T-helper 22 cell (primary cell): ENCODE results near the gene YKT6.

ENCODE experiments used
- DNase-seq: peaks from one replicate; pipeline ENCODE4 v3.0.0-alpha.2; 2020; ENCODE audit warnings: low read depth

Gene YKT6

GRCh38 chr7:44235066-44235465, 34.3 kb downstream of the YKT6 start:
- no peak for DNase-seq

DNA sequence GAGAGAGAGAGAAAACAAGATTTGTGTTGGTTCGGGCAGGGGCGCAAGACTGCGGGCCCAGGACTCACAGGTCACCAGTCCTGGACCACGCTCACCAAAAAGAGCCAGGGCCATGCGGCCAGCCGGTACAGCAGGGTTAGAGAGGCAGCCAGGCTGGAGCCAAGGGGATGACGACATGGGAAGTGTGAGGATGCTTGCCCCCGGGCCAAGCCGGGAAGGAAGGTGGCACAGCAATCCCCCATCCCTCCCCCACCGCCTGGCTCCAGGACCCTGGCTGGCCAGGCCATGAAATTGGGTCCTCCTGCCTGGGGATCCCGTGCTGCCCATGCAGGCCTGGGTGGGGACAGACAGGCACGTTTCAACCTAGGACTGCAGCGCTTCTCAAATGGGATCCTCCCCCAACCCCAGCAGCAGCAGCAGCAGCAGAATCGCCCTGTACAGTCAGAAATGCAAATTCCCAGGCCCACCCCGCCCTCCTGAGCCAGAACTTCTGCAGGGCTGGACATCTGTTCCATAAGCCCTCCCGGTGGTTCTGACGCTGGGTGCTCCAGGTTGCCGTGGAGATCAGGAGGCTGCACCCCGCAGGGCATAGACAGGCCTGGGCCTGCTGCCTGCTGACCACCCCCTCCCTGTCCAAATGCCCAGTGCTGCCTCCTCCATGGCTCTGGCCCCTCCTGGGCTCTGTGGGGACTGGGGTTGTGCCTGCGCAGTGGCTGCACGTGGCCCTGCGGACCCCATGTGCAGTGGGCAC, 35.0 kb downstream of the YKT6 start:
- no peak for DNase-seq

DNA sequence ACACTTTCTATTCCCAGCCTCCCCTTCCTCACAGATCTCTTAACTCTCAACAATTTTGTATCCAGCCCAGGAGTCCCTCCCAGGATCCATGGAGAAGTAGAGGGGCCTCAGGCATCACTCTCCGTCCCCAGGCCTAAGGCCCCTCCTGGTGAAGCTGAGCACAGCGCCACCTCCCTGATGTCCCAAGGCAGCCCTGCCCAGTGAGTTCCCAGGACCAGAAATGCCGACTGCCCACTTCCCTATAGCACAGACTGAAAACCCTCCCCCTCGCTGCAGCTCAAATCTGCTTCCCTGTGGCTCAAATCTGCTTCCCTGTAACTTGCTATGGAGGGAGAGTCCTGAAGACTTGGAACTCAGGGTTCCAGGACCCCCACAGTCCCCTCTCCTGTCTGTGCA, 35.6 kb downstream of the YKT6 start:
- DNase-seq = no peak

DNA sequence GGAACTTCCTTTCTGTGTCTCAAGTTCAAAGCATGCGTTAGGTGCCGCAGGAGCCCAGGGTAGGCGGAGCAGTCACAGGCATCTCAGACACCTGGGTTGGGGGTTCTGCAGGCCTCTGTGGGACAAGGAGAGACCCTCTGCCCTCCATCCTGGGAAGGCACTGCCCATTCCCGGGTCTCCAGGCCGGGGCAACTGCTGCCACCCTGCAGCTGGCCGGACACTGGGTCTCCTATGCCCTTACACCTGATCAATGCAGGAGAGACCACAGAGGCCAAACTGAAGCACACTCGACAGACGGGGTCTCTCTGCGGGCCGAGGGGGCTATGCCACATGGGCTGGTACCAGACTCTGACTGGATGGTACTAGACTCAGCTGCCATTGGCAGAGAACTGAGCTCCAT, 36.9 kb downstream of the YKT6 start:
- DNase-seq = no peak

- no peak for DNase-seq
These were observed 37.4 kb downstream of the YKT6 start for GRCh38 chr7:44238116-44238695.

GRCh38 chr7:44239361-44239760, 38.6 kb downstream of the YKT6 start:
- DNase-seq = no peak

DNA sequence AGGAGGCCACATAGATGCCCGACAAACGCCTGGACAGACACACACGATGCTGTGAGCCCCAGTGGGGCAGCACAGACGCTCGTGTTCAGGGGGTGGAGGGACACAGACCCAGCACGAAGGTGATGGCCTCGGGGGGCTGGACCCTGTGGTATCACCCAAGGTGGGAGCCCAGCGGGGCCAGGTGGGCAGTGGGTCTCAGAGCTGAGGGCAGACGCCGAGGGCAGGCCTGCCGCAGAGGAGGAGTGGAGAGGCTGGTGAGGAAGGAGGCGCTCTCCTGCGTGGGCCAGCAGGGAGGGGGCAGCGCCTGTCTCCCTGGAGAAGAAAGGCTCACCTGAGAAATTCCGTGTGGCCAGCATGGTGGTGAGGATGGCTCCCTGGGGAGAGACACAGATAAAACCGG, 39.6 kb downstream of the YKT6 start:
- no peak for DNase-seq

- DNase-seq = peak; percentile 17
These were observed 40.3 kb downstream of the YKT6 start for GRCh38 chr7:44240983-44241510.

- no peak for DNase-seq
These were observed 41.3 kb downstream of the YKT6 start for GRCh38 chr7:44242091-44242490.

- DNase-seq = no peak
These were observed 43.5 kb downstream of the YKT6 start for GRCh38 chr7:44244282-44244681.

GRCh38 chr7:44246396-44247113, 45.8 kb downstream of the YKT6 start:
- no peak for DNase-seq

DNA sequence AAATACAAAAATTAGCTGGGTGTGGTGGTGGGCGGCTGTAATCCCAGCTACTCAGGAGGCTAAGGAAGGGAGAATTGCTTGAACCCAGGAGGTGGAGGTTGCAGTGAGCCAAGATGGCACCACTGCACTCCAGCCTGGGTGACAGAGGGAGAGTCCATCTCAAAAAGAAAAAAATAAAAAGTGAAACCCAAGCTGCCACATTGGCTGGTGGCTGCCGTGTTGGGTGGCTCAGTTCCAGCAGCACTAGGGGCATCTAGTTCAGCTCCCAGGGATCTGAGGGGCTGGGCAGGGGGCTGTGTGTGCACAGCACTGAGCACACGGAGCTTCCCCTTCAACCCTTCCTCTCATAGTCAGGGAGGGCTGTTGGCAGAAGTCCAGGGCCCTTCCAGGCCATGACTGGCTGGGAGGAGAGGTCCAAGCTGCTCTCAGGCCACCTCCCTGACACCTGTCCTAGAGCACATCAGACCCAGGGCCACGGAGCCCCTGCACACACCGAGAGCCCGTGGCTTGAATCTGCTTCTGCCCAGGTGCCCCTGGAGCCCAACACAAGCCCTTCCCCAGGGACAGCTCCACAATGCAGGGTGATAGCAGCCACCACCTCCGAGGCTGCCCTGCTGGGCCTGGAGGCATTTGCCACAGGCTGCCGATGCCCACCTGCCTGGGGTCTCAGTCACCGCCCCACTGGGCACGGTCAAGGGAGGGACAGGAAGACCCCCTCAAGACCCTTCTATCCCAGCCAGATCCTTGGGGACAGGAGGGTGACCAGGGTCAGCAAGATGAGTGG, 47.3 kb downstream of the YKT6 start:
- no peak for DNase-seq

GRCh38 chr7:44249639-44250234, 49.0 kb downstream of the YKT6 start:
- DNase-seq = no peak

DNA sequence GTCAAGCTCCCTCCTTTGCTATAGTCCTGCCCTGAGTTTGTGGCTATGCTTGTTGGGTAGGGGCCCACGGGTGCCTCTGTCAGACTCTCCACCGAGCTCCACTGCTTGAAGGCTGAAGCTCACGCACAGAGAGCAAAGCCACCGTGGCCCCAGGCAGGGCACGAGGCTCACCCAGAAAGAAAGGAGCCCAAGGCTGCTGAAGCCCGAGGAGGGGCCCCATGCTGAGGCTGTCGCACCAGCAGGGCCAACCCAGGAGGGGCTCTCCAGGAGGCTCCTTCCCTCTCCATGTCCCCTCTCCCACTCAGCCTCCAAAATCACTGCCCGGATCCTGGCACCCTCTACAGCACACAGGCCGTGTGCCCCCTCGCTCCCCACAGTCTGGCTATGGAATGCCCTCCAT, 50.5 kb downstream of the YKT6 start:
- no peak for DNase-seq

DNA sequence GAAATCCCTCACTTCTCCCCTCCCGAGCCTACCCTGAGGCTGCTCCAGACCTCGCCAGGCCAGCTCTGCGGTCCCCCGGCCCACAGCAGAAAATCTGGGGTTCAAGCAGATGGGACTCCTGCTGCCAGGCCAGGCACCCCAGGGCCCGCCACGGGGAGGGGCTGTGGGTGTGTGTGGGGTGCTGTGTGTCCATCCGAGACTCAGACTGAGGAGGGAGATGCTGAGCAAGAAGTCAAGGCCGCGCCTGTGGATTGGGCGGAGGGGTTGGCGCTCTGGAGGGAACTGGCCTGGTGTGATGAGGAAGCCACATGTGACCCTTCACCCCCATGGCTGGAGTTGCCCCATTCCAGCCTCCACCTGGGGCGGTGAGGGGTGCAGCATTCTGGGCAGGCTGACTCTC, 51.1 kb downstream of the YKT6 start:
- no peak for DNase-seq

DNA sequence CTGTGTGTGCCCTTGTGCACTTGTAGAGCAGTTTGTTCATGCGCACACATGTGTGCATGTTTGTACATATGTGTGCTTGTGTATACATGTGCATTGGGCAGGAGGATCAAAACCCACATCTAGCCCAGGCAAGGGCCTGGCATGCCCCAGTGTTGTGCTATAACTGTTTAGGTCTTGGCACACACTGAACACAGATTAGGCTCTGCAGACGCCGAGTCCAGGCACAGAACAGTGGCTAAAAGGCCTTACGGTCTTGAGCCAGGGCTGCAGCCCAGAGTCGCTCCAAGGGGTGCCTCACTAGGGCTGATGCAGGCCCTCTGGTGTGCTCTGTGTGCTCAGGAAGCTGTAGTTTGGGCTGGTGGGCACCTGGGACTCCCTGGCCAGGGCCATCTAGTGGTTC, 55.7 kb downstream of the YKT6 start:
- no peak for DNase-seq

- DNase-seq = no peak
These were observed 56.4 kb downstream of the YKT6 start for GRCh38 chr7:44257213-44257612.

GRCh38 chr7:44257618-44258422, 57.0 kb downstream of the YKT6 start:
- peak; percentile 8 for DNase-seq

GRCh38 chr7:44258423-44258760, 57.6 kb downstream of the YKT6 start:
- no peak for DNase-seq

DNA sequence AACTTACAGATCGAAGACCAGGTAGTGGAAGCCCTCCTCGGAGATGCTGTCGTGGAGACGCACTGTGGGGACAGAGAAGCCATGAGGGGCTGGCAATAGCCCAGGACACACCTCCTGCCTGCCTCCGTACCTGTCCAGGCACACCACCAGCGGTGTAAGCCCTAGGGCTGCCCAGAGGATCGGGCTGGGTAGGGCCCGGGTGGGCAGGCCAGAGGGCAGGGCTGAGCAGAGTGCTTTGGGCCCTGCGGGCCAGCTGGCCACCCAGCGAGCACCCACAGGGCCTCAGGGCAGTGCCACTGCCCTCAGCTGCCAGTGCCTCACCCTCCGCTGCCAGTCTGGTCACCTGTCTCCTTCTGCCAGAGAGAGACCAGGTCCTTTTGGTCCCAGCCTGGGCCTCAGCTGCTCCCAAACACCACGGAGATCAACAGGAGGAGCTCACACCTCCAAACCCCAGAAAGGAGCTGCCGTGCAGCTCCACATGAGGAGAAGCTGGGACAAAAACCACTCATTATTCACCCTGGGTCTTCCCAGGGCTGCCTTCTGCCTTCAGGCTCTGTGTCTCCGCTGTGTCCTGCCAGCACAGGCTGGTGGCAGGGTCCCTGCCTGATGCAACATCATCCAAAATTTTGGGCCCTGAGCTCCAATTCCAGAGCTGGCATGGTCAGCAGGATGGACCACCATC, 58.2 kb downstream of the YKT6 start:
- no peak for DNase-seq
